ENCODE results near the gene SEPHS1. TPM values are rescaled to one million over a fixed set of nuclear protein-coding genes. Genes with fewer than 3 reads are reported as not detected.

SEPHS1 gene
- total and polyA plus RNA-seq, 12 donors = 17.6 to 38.9 (median 29.5) TPM

- Histone ChIP-seq H3K27me3 (peaks cover 0 to 8% (median 0%) of the 10 kb centered on the region in 7 donors), H3K4me3 (no peak overlapping the region), H3K36me3 (no peaks in the 10 kb centered on the region), H3K9me3 (peaks cover 0 to 4% (median 0%) of the 10 kb centered on the region in 11 donors), H3K27ac (no peak overlapping the region), H3K4me1 (peaks cover 0 to 12% (median 0%) of the 10 kb centered on the region in 9 donors)
- 74 to 97% methylated on average over 4 of the region's 4 CpGs for WGBS, 2 donors
- DNase-seq (no peak), ATAC-seq (no peak)
- no peak for TF ChIP-seq CTCF (IDR thresholded peaks at IDR 0.05)
- intact Hi-C loops (cut with DNase I) = no loop called here
Measured at GRCh38 chr10:13268310-13268709, 79.8 kb downstream of the SEPHS1 start.

Other genes with a start within 250 kb of the SEPHS1 start
- 100 to 1,000 TPM; 111 to 218 (median 133) TPM for gene OPTN, start 248.1 kb downstream of the SEPHS1 start, total RNA-seq
- 10 to 100 TPM; 59.0 to 95.5 TPM for gene OPTN, start 248.1 kb downstream of the SEPHS1 start, polyA plus RNA-seq
- 1 to 10 TPM in 1 of 10 donors, under 1 TPM in 6, not detected in 3; 0.07 to 3.8 (median 0.48) TPM for gene MCM10, start 186.7 kb downstream of the SEPHS1 start, total RNA-seq
- under 1 TPM; 0.07 to 0.09 TPM for gene MCM10, start 186.7 kb downstream of the SEPHS1 start, polyA plus RNA-seq
- not detected for gene UCMA, start 113.9 kb downstream of the SEPHS1 start, total RNA-seq
- gene UCMA, start 113.9 kb downstream of the SEPHS1 start, polyA plus RNA-seq = not detected
- 100 to 1,000 TPM in 9 of 10 donors, 10 to 100 TPM in 1; 97.3 to 188 (median 162) TPM for gene PHYH, start 48.2 kb downstream of the SEPHS1 start, total RNA-seq
- 10 to 100 TPM; 51.1 to 56.7 TPM for gene PHYH, start 48.2 kb downstream of the SEPHS1 start, polyA plus RNA-seq
- gene BEND7, start 180.7 kb upstream of the SEPHS1 start, total RNA-seq = 10 to 100 TPM; 10.2 to 21.0 (median 13.3) TPM
- 1 to 10 TPM; 6.4 to 7.0 TPM for gene BEND7, start 180.7 kb upstream of the SEPHS1 start, polyA plus RNA-seq
- gene PRPF18, start 238.7 kb upstream of the SEPHS1 start, total RNA-seq = 10 to 100 TPM; 13.3 to 17.1 (median 15.4) TPM
- 10 to 100 TPM in 1 of 2 donors, 1 to 10 TPM in 1; 6.7 to 13.1 TPM for gene PRPF18, start 238.7 kb upstream of the SEPHS1 start, polyA plus RNA-seq